Measurements from ENCODE around the gene PGAM5. TPM values are rescaled to one million over a fixed set of nuclear protein-coding genes. Genes with fewer than 3 reads are reported as not detected.
"Not testable (repeated sequence)": the region's sequence is repeated elsewhere in the genome, so short reads cannot be mapped to it uniquely, and the experiment has no call there.

PGAM5 gene
- total RNA-seq, 3 donors from 2014 or later (not counting 1 experiment from before 2014, with no cell fraction given): 19.7 to 30.2 (median 21.9) TPM

DNA sequence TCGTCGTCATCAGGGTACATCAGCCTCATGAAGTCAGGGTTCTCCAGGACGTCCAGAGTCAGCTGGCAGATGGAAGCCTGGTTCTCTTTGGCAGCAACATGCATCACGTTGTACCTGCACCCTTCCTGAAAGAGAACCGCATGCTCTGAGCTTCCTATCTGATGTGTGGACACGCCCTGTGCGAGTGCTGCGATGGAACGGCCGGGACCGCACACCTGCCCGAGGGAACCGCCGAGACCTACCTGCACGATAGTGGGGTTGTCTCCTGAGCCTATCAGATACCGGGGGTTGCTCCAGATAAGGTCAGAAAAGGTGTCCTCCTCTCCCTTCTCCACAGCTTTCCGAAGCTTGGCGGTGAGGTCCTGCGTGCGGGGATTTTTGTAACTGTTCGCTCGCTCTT lies 37.3 kb downstream of the PGAM5 start:
- WGBS (ENCODE audit: insufficient coverage): 98% methylated on average over 22 of the region's 22 CpGs
- Mint-ChIP-seq H3K4me1 (peaks cover 2 to 6% of the 10 kb centered on the region in 2 donors), H3K27ac (no peak overlapping the region), H3K27me3 (ENCODE audit: low read depth in 2 of 2) (no peaks in the 10 kb centered on the region), H3K36me3 (no peaks in the 10 kb centered on the region), H3K4me3 (no peak overlapping the region), H3K9me3 (no peaks in the 10 kb centered on the region)
- Histone ChIP-seq H3K4me1 (ENCODE audit: control insufficient read depth, insufficient read depth, low read length) (no peaks in the 10 kb centered on the region), H3K9me3 (ENCODE audit: control insufficient read depth, insufficient read depth, low read length) (no peaks in the 10 kb centered on the region), H3K27ac (ENCODE audit: low read length) (no peak overlapping the region), H3K36me3 (ENCODE audit: control insufficient read depth, insufficient read depth, low read length) (peaks cover 63% of the 10 kb centered on the region), H3K27me3 (ENCODE audit: control insufficient read depth, insufficient read depth, low read length) (no peaks in the 10 kb centered on the region), H3K4me3 (ENCODE audit: low read length) (no peak overlapping the region)
- DNase-seq (no peak), ATAC-seq (no peak)
- intact Hi-C loops (cut with micrococcal nuclease): no loop called here
- TF ChIP-seq, protein P1, sequence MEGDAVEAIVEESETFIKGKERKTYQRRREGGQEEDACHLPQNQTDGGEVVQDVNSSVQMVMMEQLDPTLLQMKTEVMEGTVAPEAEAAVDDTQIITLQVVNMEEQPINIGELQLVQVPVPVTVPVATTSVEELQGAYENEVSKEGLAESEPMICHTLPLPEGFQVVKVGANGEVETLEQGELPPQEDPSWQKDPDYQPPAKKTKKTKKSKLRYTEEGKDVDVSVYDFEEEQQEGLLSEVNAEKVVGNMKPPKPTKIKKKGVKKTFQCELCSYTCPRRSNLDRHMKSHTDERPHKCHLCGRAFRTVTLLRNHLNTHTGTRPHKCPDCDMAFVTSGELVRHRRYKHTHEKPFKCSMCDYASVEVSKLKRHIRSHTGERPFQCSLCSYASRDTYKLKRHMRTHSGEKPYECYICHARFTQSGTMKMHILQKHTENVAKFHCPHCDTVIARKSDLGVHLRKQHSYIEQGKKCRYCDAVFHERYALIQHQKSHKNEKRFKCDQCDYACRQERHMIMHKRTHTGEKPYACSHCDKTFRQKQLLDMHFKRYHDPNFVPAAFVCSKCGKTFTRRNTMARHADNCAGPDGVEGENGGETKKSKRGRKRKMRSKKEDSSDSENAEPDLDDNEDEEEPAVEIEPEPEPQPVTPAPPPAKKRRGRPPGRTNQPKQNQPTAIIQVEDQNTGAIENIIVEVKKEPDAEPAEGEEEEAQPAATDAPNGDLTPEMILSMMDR (IDR thresholded peaks at IDR 0.05): no peak

DNA sequence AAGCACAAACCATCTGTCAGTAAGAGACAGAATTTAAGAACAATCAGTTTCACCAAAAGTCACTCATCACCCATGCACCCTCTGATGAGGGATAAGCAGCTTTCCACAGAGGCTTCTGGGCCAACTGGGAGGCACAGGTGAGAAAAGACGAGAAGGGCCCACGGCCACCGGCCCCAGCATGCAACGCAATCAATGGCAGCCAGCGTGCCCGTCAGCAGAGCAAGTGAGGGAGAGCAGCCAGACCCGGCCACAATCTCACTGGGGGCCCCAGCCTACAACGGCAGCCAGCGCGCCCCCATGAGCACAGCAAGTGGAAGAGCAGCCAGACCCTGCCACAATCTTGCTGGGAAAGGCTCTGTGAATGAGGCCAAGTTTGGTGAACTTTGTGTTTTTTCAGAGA lies 37.7 kb downstream of the PGAM5 start:
- DNase-seq: no peak
- H3K36me3 Mint-ChIP-seq: no peaks in the 10 kb centered on the region

DNA sequence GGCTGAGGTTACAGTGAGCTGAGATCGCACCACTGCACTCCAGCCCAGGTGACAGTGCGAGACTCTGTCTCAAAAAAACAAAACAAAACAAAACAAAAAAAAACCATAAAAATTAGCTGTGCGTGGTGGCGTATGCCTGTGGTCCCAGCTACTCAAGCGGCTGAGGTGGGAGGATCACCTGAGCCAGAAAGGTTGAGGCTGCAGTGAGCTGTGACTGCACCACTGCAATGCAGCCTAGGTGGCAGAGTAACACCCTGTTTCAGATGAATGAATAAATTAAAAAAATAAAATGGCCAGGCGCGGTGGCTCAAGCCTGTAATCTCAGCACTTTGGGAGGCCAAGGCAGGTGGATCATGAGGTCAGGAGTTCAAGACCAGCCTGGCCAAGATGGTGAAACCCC lies 43.0 kb downstream of the PGAM5 start:
- ATAC-seq; H3K9me3 ChIP-seq (ENCODE audit: control insufficient read depth, insufficient read depth, low read length); intact Hi-C loops (cut with micrococcal nuclease); H3K36me3 Mint-ChIP-seq; H3K4me1 ChIP-seq (ENCODE audit: control insufficient read depth, insufficient read depth, low read length); H3K4me3 ChIP-seq (ENCODE audit: low read length); H3K4me1 Mint-ChIP-seq; H3K27me3 Mint-ChIP-seq (ENCODE audit: low read depth in 2 of 2); H3K27me3 ChIP-seq (ENCODE audit: control insufficient read depth, insufficient read depth, low read length); H3K4me3 Mint-ChIP-seq; H3K27ac Mint-ChIP-seq; H3K9me3 Mint-ChIP-seq; DNase-seq; H3K27ac ChIP-seq (ENCODE audit: low read length): not testable (repeated sequence)
- WGBS (ENCODE audit: insufficient coverage): 95% methylated on average over 7 of the region's 7 CpGs
- H3K36me3 ChIP-seq (ENCODE audit: control insufficient read depth, insufficient read depth, low read length): peaks cover 33% of the 10 kb centered on the region

More for the DNA sequence above, 37.7 kb downstream of the PGAM5 start:
- Histone ChIP-seq H3K27me3 (ENCODE audit: control insufficient read depth, insufficient read depth, low read length) (no peaks in the 10 kb centered on the region), H3K36me3 (ENCODE audit: control insufficient read depth, insufficient read depth, low read length) (peaks cover 63% of the 10 kb centered on the region), H3K4me3 (ENCODE audit: low read length) (no peak overlapping the region), H3K27ac (ENCODE audit: low read length) (no peak overlapping the region), H3K4me1 (ENCODE audit: control insufficient read depth, insufficient read depth, low read length) (no peaks in the 10 kb centered on the region), H3K9me3 (ENCODE audit: control insufficient read depth, insufficient read depth, low read length) (no peaks in the 10 kb centered on the region)
- no peaks in the 10 kb centered on the region for H3K27me3 Mint-ChIP-seq (ENCODE audit: low read depth in 2 of 2)
- 87% methylated on average over 10 of the region's 10 CpGs for WGBS (ENCODE audit: insufficient coverage)
- H3K9me3 Mint-ChIP-seq: no peaks in the 10 kb centered on the region
- intact Hi-C loops (cut with micrococcal nuclease): no loop called here
- peaks cover 0 to 6% of the 10 kb centered on the region in 2 donors for H3K4me1 Mint-ChIP-seq
- H3K4me3 Mint-ChIP-seq: no peak overlapping the region
- ATAC-seq: no peak
- TF ChIP-seq, protein P1 (IDR thresholded peaks at IDR 0.05): no peak
- no peak overlapping the region for H3K27ac Mint-ChIP-seq

DNA sequence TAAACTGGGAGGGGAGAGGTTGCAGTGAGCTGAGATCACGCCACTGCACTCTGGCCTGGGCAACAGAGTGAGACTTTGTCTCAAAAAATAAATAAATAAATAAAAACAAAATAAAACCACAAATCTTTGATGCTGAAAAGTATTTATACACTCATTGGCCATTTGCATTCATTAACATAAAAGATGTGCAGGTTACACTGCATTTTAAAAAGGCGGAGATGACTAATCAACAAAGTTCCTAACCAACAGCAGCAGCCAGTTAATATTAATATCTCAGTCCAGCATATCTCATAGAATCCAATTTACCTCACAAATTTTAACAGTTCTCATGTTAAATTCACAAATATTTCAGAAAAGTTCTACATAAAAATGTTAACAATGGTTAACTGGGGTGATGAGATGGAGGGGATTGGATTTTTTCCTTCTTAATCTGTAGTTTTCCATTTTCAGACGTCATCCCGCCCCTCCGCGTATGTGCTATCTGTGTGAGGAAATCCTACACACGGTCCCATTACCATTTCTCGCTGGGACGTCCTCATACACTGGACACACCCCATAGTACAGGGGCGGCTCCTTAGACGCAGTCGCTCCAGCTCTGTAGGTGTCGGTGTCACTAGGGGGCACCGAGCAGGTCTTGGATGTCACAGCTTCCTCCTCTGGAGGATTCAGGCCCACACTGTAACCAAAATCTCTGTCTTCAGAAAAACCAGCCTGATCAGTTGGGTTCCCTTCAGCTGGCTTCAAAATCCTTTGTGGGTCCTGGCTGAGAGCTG lies 43.7 kb downstream of the PGAM5 start:
- no peak for ATAC-seq
- H3K9me3 ChIP-seq (ENCODE audit: control insufficient read depth, insufficient read depth, low read length): no peaks in the 10 kb centered on the region
- TF ChIP-seq, protein P1 (IDR thresholded peaks at IDR 0.05): no peak
- Mint-ChIP-seq H3K9me3 (no peaks in the 10 kb centered on the region), H3K27ac (no peak overlapping the region), H3K36me3 (no peaks in the 10 kb centered on the region), H3K27me3 (ENCODE audit: low read depth in 2 of 2) (no peaks in the 10 kb centered on the region), H3K4me3 (no peak overlapping the region), H3K4me1 (peaks cover 5% of the 10 kb centered on the region in 2 donors)
- no peaks in the 10 kb centered on the region for H3K27me3 ChIP-seq (ENCODE audit: control insufficient read depth, insufficient read depth, low read length)
- peaks cover 32% of the 10 kb centered on the region for H3K36me3 ChIP-seq (ENCODE audit: control insufficient read depth, insufficient read depth, low read length)
- DNase-seq: no peak
- intact Hi-C loops (cut with micrococcal nuclease): no loop called here
- 93% methylated on average over 13 of the region's 14 CpGs for WGBS (ENCODE audit: insufficient coverage)
- H3K27ac ChIP-seq (ENCODE audit: low read length): no peak overlapping the region
- no peak overlapping the region for H3K4me3 ChIP-seq (ENCODE audit: low read length)
- H3K4me1 ChIP-seq (ENCODE audit: control insufficient read depth, insufficient read depth, low read length): no peaks in the 10 kb centered on the region

DNA sequence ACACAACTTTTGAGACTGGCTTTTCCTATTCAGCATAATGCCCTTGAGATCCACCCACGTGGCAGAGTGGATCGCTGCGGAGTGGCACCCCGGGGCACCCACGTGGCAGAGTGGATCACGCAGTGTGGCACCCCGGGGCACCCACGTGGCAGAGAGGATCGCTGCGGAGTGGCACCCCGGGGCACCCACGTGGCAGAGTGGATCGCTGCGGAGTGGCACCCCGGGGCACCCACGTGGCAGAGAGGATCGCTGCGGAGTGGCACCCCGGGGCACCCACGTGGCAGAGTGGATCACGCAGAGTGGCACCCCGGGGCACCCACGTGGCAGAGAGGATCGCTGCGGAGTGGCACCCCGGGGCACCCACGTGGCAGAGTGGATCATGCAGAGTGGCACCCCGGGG lies 48.2 kb downstream of the PGAM5 start:
- H3K27me3 Mint-ChIP-seq (ENCODE audit: low read depth in 2 of 2); DNase-seq; H3K4me3 Mint-ChIP-seq; H3K27ac Mint-ChIP-seq; H3K27ac ChIP-seq (ENCODE audit: low read length); intact Hi-C loops (cut with micrococcal nuclease); H3K4me3 ChIP-seq (ENCODE audit: low read length); H3K9me3 ChIP-seq (ENCODE audit: control insufficient read depth, insufficient read depth, low read length); H3K36me3 Mint-ChIP-seq; H3K36me3 ChIP-seq (ENCODE audit: control insufficient read depth, insufficient read depth, low read length); H3K9me3 Mint-ChIP-seq; ATAC-seq; H3K27me3 ChIP-seq (ENCODE audit: control insufficient read depth, insufficient read depth, low read length): not testable (repeated sequence)
- WGBS (ENCODE audit: insufficient coverage): 94% methylated on average over 25 of the region's 28 CpGs
- peaks cover 22% of the 10 kb centered on the region for H3K4me1 ChIP-seq (ENCODE audit: control insufficient read depth, insufficient read depth, low read length)
- H3K4me1 Mint-ChIP-seq: peaks cover 17 to 19% of the 10 kb centered on the region in 2 donors
